ENCODE measurements around the gene PIH1D2.
"Not testable (repeated sequence)": the region's sequence is repeated elsewhere in the genome, so short reads cannot be mapped to it uniquely, and the experiment has no call there.

Gene PIH1D2

DNA sequence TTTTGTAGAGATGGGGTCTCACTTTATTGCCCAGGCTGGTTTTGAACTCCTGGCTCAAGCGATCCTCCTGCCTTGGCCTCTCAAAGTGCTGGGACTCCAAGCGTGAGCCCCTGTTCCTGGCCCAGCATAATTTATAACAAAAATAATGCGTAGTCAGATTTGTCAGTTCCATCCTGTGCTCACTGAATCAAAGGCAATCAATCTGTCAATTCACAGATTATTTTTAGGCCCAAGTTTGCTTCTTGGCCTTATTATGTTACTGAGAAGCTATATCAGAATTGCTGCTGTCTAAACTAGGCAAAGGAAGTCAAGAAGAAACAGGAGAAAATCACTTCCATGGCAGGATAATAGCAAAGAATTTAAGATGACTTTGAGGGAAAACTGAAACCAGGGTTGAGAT, 39.9 kb downstream of the PIH1D2 start:
- no peak overlapping the region for H3K4me3 Mint-ChIP-seq
- peaks cover 5% of the 10 kb centered on the region for H3K4me1 Mint-ChIP-seq
- ATAC-seq = no peak
- no peaks in the 10 kb centered on the region for H3K9me3 Mint-ChIP-seq
- peaks cover 40% of the 10 kb centered on the region for H3K36me3 Mint-ChIP-seq
- no peak overlapping the region for H3K27ac Mint-ChIP-seq
- H3K27me3 Mint-ChIP-seq = no peaks in the 10 kb centered on the region

DNA sequence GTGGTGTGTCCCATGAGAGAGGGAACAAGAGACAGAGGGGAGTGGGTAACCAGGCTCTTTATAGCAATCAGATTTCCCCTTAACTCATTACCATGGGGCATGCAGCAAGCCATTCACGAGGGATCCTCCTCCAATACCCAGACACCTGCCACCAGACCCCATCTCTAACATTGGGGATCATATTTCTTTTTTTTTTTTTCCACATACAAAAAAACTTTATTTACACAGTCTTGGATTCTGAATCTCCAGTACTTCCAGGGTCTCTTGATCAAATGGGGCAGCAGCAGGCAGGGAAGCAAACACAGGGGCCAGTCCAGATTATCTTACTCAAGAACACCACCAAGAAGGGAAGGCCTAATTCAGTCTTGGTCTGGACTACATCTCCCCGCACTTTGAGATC, 44.4 kb downstream of the PIH1D2 start:
- H3K9me3 Mint-ChIP-seq = no peaks in the 10 kb centered on the region
- H3K27me3 Mint-ChIP-seq = no peaks in the 10 kb centered on the region
- peaks cover 39% of the 10 kb centered on the region for H3K36me3 Mint-ChIP-seq
- no peak for ATAC-seq
- no peak overlapping the region for H3K27ac Mint-ChIP-seq
- H3K4me3 Mint-ChIP-seq = no peak overlapping the region
- peaks cover 5% of the 10 kb centered on the region for H3K4me1 Mint-ChIP-seq

- H3K9me3 Mint-ChIP-seq, H3K27ac Mint-ChIP-seq, H3K4me3 Mint-ChIP-seq, ATAC-seq, H3K27me3 Mint-ChIP-seq: not testable (repeated sequence)
- Mint-ChIP-seq H3K4me1 (peaks cover 16% of the 10 kb centered on the region), H3K36me3 (peaks cover 22% of the 10 kb centered on the region)
Measured at GRCh38 chr11:112026784-112027410, 46.9 kb downstream of the PIH1D2 start.

DNA sequence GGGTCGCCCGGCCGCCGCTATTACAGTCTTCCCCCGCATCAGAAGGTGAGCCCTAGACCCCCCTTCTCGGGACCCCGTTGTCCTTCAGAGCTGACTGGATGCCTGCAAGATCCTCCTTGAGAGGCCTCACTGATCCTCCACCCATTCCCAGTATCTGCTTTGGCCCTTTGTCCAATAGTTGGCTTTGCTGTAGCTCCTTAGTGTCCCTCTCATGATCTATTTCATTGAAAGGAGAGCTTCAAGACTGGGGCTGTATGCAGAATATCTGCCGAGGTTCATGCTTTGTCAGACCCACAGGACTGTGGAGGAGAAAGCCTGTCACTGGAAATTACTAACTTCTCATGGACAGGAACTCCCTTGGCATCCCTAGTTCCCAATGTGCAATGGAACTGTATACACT, 48.1 kb downstream of the PIH1D2 start:
- Mint-ChIP-seq H3K27me3 (no peaks in the 10 kb centered on the region), H3K36me3 (peaks cover 22% of the 10 kb centered on the region), H3K4me3 (peak overlapping the region; percentile 100), H3K9me3 (no peaks in the 10 kb centered on the region), H3K4me1 (peaks cover 16% of the 10 kb centered on the region), H3K27ac (peak overlapping the region; percentile 99)
- ATAC-seq = no peak

GRCh38 chr11:112024773-112025678, 48.8 kb downstream of the PIH1D2 start, which contains the start of gene DLAT:
DLAT (plus strand) TSS chr11:112025408; CDS start chr11:112025473, 65 bp downstream.
- Mint-ChIP-seq H3K9me3 (no peaks in the 10 kb centered on the region), H3K36me3 (peaks cover 17% of the 10 kb centered on the region), H3K4me3 (peak within 1 kb of the TSS; percentile 100), H3K27ac (peak within 1 kb of the TSS; percentile 99), H3K4me1 (peaks cover 13% of the 10 kb centered on the region), H3K27me3 (no peaks in the 10 kb centered on the region)
- ATAC-seq = peak; percentile 92

DNA sequence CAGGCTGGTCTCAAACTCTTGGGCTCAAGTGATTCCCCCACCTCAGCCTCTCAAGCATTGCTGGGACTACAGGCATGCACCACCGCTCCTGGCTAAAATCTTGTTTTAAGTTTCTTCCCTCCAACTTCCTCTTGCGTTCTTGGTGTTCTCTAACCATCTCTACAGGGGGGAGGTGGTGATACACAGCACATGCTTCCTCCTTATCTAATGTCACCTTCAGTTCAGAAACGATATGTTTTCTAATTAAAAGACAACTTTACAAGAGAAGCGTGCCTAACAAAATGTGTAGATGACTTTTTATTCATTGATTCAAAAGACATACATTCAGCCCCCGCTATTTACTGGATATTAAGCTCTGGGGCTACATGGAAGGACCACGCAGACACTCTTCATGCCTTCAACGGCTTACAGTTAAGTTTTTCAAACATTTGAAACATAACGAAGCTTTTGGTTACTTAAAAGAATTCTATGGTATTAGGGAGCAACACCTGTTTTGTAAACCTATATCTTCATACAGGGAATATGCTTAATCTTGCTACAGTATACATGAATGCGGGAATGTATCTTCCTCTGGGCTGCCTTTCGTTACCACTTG, 49.5 kb downstream of the PIH1D2 start:
- H3K27me3 Mint-ChIP-seq = no peaks in the 10 kb centered on the region
- H3K4me1 Mint-ChIP-seq = peaks cover 11% of the 10 kb centered on the region
- peak; percentile 83 for ATAC-seq
- H3K9me3 Mint-ChIP-seq = no peaks in the 10 kb centered on the region
- H3K4me3 Mint-ChIP-seq = peak overlapping the region; percentile 100
- H3K36me3 Mint-ChIP-seq = peaks cover 9% of the 10 kb centered on the region
- H3K27ac Mint-ChIP-seq = peak overlapping the region; percentile 99

DNA sequence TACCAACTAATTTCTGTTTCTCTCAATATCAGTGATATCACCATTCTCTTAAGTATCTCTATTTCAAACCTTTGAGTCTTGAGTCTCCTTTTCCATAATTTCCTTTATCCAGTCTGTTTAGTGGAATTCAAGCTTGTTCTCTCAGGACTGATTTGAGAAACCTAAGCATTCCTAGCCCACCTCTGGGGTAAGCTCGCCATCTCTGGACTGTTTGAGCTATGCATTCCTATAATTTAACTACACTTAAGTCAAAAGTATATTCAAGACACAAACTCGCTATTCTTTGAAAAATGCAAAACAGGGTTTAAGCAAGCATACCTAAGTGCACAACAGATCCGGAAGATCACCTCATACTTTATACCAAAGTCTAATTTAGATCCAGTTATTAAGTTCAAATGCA, 50.7 kb downstream of the PIH1D2 start:
- peaks cover 11% of the 10 kb centered on the region for H3K4me1 Mint-ChIP-seq
- H3K27me3 Mint-ChIP-seq = no peaks in the 10 kb centered on the region
- ATAC-seq = no peak
- H3K4me3 Mint-ChIP-seq = no peak overlapping the region
- H3K27ac Mint-ChIP-seq = peak overlapping the region; percentile 50
- H3K9me3 Mint-ChIP-seq = no peaks in the 10 kb centered on the region
- no peaks in the 10 kb centered on the region for H3K36me3 Mint-ChIP-seq

DNA sequence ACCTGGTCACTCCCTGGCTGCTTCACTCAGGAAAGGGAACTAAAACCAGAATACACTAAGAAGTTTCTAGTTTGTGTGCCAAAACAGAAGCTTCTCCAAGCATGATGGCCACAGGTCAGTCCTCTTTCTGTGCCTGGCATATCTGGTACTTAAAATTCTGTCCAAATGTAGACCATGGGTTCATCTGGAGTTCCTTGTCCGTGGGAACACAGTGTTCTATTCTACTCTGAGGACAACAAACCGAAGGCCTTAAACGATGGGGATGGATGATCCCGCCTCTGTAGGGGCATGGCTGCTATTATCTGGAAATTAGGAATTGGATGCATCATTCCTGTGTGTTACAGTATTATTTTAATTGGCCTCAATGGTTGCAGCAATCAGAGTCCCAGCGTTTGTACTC, 54.8 kb downstream of the PIH1D2 start:
- Mint-ChIP-seq H3K4me3 (no peak overlapping the region), H3K9me3 (no peaks in the 10 kb centered on the region), H3K4me1 (peaks cover 22% of the 10 kb centered on the region), H3K27ac (no peak overlapping the region), H3K36me3 (no peaks in the 10 kb centered on the region), H3K27me3 (no peaks in the 10 kb centered on the region)
- no peak for ATAC-seq
